ENCODE measurements around the gene AMH.
A peak's percentile ranks its signal among the peaks of the same experiment; 100 is the strongest.

The AMH gene

DNA sequence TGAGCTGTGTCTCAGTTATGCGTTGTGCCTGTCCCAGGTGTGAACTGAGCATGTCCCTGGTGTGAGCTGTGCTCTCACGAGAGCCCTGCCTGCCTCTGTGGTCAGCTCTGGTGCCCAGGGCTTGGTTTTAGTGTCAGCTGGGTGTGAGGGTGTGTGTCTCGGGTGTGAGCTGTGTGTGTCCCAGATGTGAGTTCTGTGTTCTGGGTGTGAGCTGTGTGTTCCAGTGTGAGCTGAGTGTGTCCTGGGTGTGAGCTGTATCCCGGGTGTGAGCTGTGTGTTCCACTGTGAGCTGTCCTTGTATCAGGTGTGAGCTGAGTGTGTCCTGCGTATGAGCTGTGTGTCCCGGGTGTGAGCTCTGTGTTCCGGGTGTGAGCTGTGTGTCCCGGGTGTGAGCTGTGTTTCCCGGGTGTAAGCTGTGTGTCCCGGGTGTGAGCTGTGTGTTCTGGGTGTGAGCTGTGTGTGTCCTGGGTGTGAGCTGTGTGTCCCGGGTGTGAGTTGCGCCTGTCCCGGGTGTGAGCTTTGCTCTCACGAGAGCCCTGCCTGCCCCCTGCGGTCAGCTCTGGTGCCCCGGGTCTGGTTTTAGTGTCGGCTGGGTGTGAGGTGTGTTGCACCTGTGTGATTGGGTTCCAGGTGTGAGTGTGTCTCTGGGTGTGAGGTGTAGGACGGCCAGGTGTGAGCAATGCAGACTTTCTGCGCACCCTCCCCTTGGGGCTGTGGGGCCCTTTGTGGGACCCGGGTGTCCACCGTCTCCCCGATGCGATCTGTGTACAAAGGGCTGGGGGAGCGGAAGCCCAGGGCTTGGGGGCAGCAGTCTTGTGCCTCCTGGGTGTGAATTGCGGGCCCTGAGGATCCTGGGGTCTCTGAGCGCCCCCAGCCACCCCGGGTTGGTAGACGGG lies 39.9 kb downstream of the AMH start:
- DNase-seq, result no peak

DNA sequence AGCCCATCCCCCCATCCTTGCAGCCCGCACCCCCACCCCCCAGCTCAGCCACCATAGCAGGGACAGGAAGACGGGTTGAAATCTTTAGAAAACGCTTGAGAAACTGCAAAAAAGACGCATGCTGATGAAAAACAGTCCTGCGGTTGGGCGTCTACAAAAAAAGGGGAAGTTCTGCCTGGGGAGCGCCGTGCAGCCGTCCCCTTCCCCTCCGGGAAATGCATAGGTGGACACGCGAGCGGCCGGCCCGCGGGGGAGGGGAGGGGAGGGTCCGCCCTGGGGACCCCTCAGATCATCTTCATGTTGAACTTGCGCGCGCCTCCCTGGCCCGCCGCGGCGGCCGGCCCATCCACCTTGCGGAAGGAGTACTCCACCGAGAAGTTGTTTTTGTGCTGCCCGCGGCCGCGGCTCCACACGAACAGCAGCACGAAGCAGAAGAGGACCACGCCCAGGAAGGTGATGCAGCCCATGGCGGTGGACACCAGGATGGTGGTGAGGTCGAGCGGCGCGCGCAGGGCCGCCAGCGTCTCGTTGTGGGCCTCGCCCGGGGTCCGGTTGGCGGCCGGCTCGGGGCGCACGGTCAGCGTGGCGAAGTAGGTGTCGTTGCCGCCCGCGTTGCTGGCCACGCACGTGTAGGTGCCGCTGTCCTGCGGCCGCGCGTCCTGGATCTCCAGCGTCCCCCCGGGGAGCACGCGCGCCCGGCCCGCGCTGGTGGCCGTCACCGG lies 40.8 kb downstream of the AMH start:
- peak; percentile 64 for DNase-seq

GRCh38 chr19:2290441-2291184 lies 41.5 kb downstream of the AMH start:
- DNase-seq, result no peak

- no peak for DNase-seq
Measured at GRCh38 chr19:2291185-2291751, 42.1 kb downstream of the AMH start.

- no peak for DNase-seq
Measured at GRCh38 chr19:2294687-2295335, 45.7 kb downstream of the AMH start.

DNA sequence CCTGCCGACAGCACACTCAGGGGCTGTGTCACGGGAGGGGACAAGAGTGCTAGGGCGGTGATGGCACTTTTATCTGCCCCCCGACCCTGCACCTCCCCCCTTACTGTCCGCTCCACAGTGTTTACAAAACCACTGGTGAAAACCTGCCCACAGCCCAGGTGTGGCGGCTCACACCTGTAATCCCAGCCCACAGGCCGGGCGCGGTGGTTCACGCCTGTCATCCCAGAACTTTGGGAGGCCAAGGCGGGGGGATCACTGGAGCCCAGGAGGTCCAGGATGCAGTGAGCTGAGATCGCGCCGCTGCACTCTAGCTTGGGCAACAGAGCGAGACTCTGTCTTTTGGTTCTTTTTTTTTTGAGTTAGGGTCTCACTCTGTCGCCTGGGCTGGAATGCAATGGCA lies 47.0 kb downstream of the AMH start:
- DNase-seq, result no peak

GRCh38 chr19:2300533-2300932 lies 51.4 kb downstream of the AMH start:
- no peak for DNase-seq
